GM10266 (cell line): ENCODE data around the gene WSB2.
"Not testable (repeated sequence)": the region's sequence is repeated elsewhere in the genome, so short reads cannot be mapped to it uniquely, and the experiment has no call there.

Source experiments
- DNase-seq: peaks from one replicate; pipeline ENCODE4 v3.0.0; 2012; ENCODE audit errors: extremely low spot score
- CTCF ChIP-seq: IDR thresholded peaks from 2 replicates; pipeline ENCODE4 v1.5.1; 2012; ENCODE audit warnings: mild to moderate bottlenecking, low read depth; ENCODE audit not compliant: control insufficient read depth, insufficient read depth; ENCODE audit errors: missing control alignments

WSB2 gene

GRCh38 chr12:118033902-118034301, 27.1 kb downstream of the WSB2 start:
- DNase-seq = no peak

GRCh38 chr12:118033323-118033722, 27.7 kb downstream of the WSB2 start:
- TF ChIP-seq CTCF = no peak
- DNase-seq = no peak

More at GRCh38 chr12:118033902-118034301, 27.1 kb downstream of the WSB2 start:
- TF ChIP-seq CTCF = no peak

- TF ChIP-seq CTCF = no peak
- DNase-seq = no peak
Observed at GRCh38 chr12:118032188-118032587, 28.8 kb downstream of the WSB2 start.

- no peak for DNase-seq
- no peak for TF ChIP-seq CTCF
Observed at GRCh38 chr12:118029166-118029565, 31.8 kb downstream of the WSB2 start.

- DNase-seq = no peak
- TF ChIP-seq CTCF = no peak
Observed at GRCh38 chr12:118025168-118025567, 35.8 kb downstream of the WSB2 start.

- DNase-seq = no peak
- no peak for TF ChIP-seq CTCF
Observed at GRCh38 chr12:118023301-118023860, 37.6 kb downstream of the WSB2 start.

GRCh38 chr12:118022728-118023109, 38.3 kb downstream of the WSB2 start:
- no peak for TF ChIP-seq CTCF
- no peak for DNase-seq

- not testable (repeated sequence) for DNase-seq
Observed at GRCh38 chr12:118022097-118022727, 38.8 kb downstream of the WSB2 start.
